Vagina (tissue), 2 donors: ENCODE results near the gene PRLHR. TPM values are rescaled to one million over a fixed set of nuclear protein-coding genes. Genes with fewer than 3 reads are reported as not detected.
A peak's percentile ranks its signal among the peaks of the same experiment; 100 is the strongest.

Experiments used
- DNase-seq, 2 donors: peaks; one replicate each; pipeline ENCODE4 v3.0.0-alpha.2; 2017; ENCODE audit errors: extremely low spot score in 2 of 2
- H3K27ac ChIP-seq: fragments of 200-600 bp; sonication (generic); one replicate; pipeline ENCODE4 v1.5.1; 2019
- H3K27me3 ChIP-seq: fragments of 200-600 bp; sonication (generic); one replicate; pipeline ENCODE4 v1.5.1; 2019
- H3K36me3 ChIP-seq, 2 donors: fragments of 200-600 bp; sonication (generic); one replicate each; pipeline ENCODE4 v1.5.1; 2017 to 2019
- H3K4me1 ChIP-seq: fragments of 200-600 bp; sonication (generic); one replicate; pipeline ENCODE4 v1.5.1; 2019
- H3K4me3 ChIP-seq, 2 donors: fragments of 200-600 bp; sonication (generic); 1 replicate in 1 of 2; 2 replicates in 1 of 2; pipeline ENCODE4 v1.5.1; 2016 to 2019
- H3K9me3 ChIP-seq: fragments of 200-600 bp; sonication (generic); one replicate; pipeline ENCODE4 v1.5.1; 2019
- CTCF ChIP-seq, 3 experiments: fragments of 450-650 bp in 2 of 3; fragments of 200-600 bp in 1 of 3; sonication (generic) in 1 of 3; IDR thresholded peaks; one replicate each; pipeline ENCODE4 v1.5.1; 2017 to 2019; ENCODE audit warnings: antibody characterized with exemption in 3 of 3, mild to moderate bottlenecking in 2 of 3, moderate library complexity in 2 of 3
- POLR2A ChIP-seq, 2 donors: fragments of 450-650 bp; IDR thresholded peaks; one replicate each; pipeline ENCODE4 v1.6.1; 2017; ENCODE audit warnings: antibody characterized with exemption in 2 of 2, mild to moderate bottlenecking in 2 of 2, moderate library complexity in 2 of 2
- POLR2AphosphoS5 ChIP-seq, 2 donors: sonication (generic); formaldehyde crosslinking; IDR thresholded peaks; one replicate each; pipeline ENCODE4 v1.9.0; 2017; ENCODE audit warnings: antibody characterized with exemption in 2 of 2, mild to moderate bottlenecking in 2 of 2, low read depth in 1 of 2; ENCODE audit not compliant: insufficient read depth in 1 of 2
- intact Hi-C: fragments of 100-400 bp; cut with DNase I; formaldehyde crosslinking; loops from one replicate; pipeline ENCODE4 v1.15.1; 2023
- total RNA-seq: library from RNA; depleted of rRNA; stranded (reverse); fragments of >200 nt; gene quantifications from one replicate; pipeline ENCODE4 v1.2.3, GENCODE V29; 2016

PRLHR gene
- total RNA-seq, 1 donor from 2014 or later: 23.1 TPM

- peak in 1 of 2 donors; percentile 85 for DNase-seq
- peak overlapping the region; percentile 79 for H3K27ac ChIP-seq
- TF ChIP-seq POLR2A (IDR thresholded peaks at IDR 0.05) (no peak), POLR2AphosphoS5 (IDR thresholded peaks at IDR 0.05; ENCODE audit: insufficient read depth in 1 of 2, low read depth in 1 of 2) (peak; percentile 37 to 88)
These were observed 33.8 kb upstream of the PRLHR start for GRCh38 chr10:118629211-118629610.

GRCh38 chr10:118628397-118628796, 32.9 kb upstream of the PRLHR start:
- intact Hi-C loops: no loop called here
- peaks cover 50% of the 10 kb centered on the region for H3K4me1 ChIP-seq
- peak in 1 of 2 donors; percentile 62 for DNase-seq
- H3K27ac ChIP-seq: peak overlapping the region; percentile 79
- H3K9me3 ChIP-seq: no peaks in the 10 kb centered on the region
- TF ChIP-seq POLR2A (IDR thresholded peaks at IDR 0.05) (no peak), POLR2AphosphoS5 (IDR thresholded peaks at IDR 0.05; ENCODE audit: insufficient read depth in 1 of 2, low read depth in 1 of 2) (no peak), CTCF (IDR thresholded peaks at IDR 0.05) (no peak)
- no peak overlapping the region for H3K4me3 ChIP-seq
- no peaks in the 10 kb centered on the region for H3K36me3 ChIP-seq
- H3K27me3 ChIP-seq: no peaks in the 10 kb centered on the region

More at GRCh38 chr10:118629211-118629610, 33.8 kb upstream of the PRLHR start:
- Histone ChIP-seq H3K4me3 (no peak overlapping the region), H3K27me3 (no peaks in the 10 kb centered on the region), H3K36me3 (no peaks in the 10 kb centered on the region), H3K9me3 (no peaks in the 10 kb centered on the region), H3K4me1 (peaks cover 48% of the 10 kb centered on the region)
- intact Hi-C loops: no loop called here

GRCh38 chr10:118626953-118627352, 31.5 kb upstream of the PRLHR start:
- intact Hi-C loops: no loop called here
- no peak overlapping the region for H3K4me3 ChIP-seq
- no peak for TF ChIP-seq POLR2AphosphoS5 (IDR thresholded peaks at IDR 0.05; ENCODE audit: insufficient read depth in 1 of 2, low read depth in 1 of 2)
- no peak for TF ChIP-seq POLR2A (IDR thresholded peaks at IDR 0.05)
- TF ChIP-seq CTCF (IDR thresholded peaks at IDR 0.05): no peak
- H3K27ac ChIP-seq: peak overlapping the region; percentile 79
- H3K9me3 ChIP-seq: no peaks in the 10 kb centered on the region
- DNase-seq: no peak
- H3K36me3 ChIP-seq: no peaks in the 10 kb centered on the region
- peaks cover 50% of the 10 kb centered on the region for H3K4me1 ChIP-seq
- H3K27me3 ChIP-seq: no peaks in the 10 kb centered on the region

GRCh38 chr10:118625504-118625903, 30.1 kb upstream of the PRLHR start:
- intact Hi-C loops: no loop called here
- no peaks in the 10 kb centered on the region for H3K9me3 ChIP-seq

GRCh38 chr10:118624747-118625146, 29.3 kb upstream of the PRLHR start:
- no peaks in the 10 kb centered on the region for H3K9me3 ChIP-seq
- peaks cover 51% of the 10 kb centered on the region for H3K4me1 ChIP-seq
- peak overlapping the region; percentile 79 for H3K27ac ChIP-seq
- H3K36me3 ChIP-seq: no peaks in the 10 kb centered on the region
- no peak for TF ChIP-seq CTCF (IDR thresholded peaks at IDR 0.05)
- TF ChIP-seq POLR2A (IDR thresholded peaks at IDR 0.05): no peak
- no peak for TF ChIP-seq POLR2AphosphoS5 (IDR thresholded peaks at IDR 0.05; ENCODE audit: insufficient read depth in 1 of 2, low read depth in 1 of 2)
- no peak overlapping the region for H3K4me3 ChIP-seq
- intact Hi-C loops: no loop called here
- DNase-seq: no peak
- H3K27me3 ChIP-seq: no peaks in the 10 kb centered on the region

More at GRCh38 chr10:118625504-118625903, 30.1 kb upstream of the PRLHR start:
- no peaks in the 10 kb centered on the region for H3K27me3 ChIP-seq
- no peaks in the 10 kb centered on the region for H3K36me3 ChIP-seq
- DNase-seq: no peak
- TF ChIP-seq CTCF (IDR thresholded peaks at IDR 0.05) (no peak), POLR2AphosphoS5 (IDR thresholded peaks at IDR 0.05; ENCODE audit: insufficient read depth in 1 of 2, low read depth in 1 of 2) (no peak), POLR2A (IDR thresholded peaks at IDR 0.05) (no peak)
- H3K27ac ChIP-seq: peak overlapping the region; percentile 79
- no peak overlapping the region for H3K4me3 ChIP-seq
- H3K4me1 ChIP-seq: peaks cover 59% of the 10 kb centered on the region
